GM21447 (cell line): Measurements from ENCODE around the gene PPM1H.
"Not testable (repeated sequence)": the region's sequence is repeated elsewhere in the genome, so short reads cannot be mapped to it uniquely, and the experiment has no call there.

Source experiments
- ATAC-seq: cut with Tn5 transposase; IDR thresholded peaks from one replicate; pipeline ENCODE4 v1.9.1; 2021; ENCODE audit not compliant: unreplicated experiment

The PPM1H gene

GRCh38 chr12:62693376-62694050, 241.4 kb downstream of the PPM1H start:
- ATAC-seq = no peak

DNA sequence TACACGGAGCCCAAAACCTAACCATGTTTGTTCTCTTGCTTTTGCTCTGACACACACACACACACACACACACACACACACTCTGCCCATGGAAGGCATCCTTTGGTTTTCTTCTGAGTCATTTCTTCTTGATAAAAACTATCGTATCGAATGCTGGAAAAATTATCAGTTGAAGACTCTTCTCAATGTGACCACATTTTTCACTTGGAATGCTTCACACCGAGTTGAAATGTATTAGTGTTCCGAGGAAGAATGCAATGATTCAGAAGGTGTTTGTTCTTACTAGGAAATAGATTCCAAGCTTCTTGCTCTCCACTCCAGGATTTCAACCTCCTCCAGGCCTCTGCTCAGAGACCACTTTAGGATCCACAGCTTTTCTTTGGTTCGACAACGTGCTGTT, 242.1 kb downstream of the PPM1H start:
- no peak for ATAC-seq

- no peak for ATAC-seq
These were observed 243.6 kb downstream of the PPM1H start for GRCh38 chr12:62691309-62691708.

- no peak for ATAC-seq
These were observed 245.7 kb downstream of the PPM1H start for GRCh38 chr12:62689042-62689839.

DNA sequence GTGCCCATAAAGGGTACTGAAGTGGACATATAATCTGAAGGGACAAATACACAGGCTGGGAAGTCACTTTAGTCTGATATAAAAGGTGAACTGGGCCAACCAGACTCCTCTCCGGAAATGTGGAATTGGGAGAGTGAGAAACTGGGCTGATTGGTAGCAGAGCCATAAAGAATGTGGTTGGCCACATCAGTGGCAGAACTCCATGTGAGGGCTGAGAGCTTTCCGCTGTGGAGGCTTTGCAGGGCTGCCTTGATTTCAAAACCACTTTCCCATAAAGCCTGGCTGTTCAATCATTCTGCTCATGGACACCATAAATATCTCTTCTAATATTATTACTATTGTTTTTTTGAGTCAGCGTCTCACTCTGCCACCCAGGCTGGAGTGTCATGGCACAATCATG, 248.0 kb downstream of the PPM1H start:
- no peak for ATAC-seq

- ATAC-seq = no peak
These were observed 250.2 kb downstream of the PPM1H start for GRCh38 chr12:62684570-62685295.

GRCh38 chr12:62683776-62684569, 251.0 kb downstream of the PPM1H start:
- no peak for ATAC-seq

DNA sequence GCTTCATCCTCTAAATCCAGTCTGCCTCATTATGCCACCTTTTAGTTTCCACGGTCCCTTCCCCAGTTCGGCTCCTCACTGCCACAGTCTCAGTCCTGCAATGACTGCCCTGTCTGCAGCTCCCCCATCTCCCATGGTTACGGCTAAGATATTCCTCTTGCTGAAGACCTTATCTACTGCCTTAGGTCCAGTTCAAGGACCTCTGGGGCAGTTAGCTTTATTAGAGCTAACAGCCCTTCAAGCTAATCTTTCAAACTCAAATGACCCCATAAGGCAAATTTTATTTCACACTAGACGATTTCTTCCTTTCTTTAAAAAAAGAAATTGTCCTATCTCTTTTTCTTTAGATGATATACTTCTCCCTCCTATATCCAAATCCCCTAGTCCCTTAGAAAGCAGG, 253.6 kb downstream of the PPM1H start:
- ATAC-seq = no peak

GRCh38 chr12:62679608-62680007, 255.3 kb downstream of the PPM1H start:
- no peak for ATAC-seq

GRCh38 chr12:62677355-62677754, 257.6 kb downstream of the PPM1H start:
- ATAC-seq = no peak

GRCh38 chr12:62676521-62677307, 258.2 kb downstream of the PPM1H start:
- no peak for ATAC-seq

DNA sequence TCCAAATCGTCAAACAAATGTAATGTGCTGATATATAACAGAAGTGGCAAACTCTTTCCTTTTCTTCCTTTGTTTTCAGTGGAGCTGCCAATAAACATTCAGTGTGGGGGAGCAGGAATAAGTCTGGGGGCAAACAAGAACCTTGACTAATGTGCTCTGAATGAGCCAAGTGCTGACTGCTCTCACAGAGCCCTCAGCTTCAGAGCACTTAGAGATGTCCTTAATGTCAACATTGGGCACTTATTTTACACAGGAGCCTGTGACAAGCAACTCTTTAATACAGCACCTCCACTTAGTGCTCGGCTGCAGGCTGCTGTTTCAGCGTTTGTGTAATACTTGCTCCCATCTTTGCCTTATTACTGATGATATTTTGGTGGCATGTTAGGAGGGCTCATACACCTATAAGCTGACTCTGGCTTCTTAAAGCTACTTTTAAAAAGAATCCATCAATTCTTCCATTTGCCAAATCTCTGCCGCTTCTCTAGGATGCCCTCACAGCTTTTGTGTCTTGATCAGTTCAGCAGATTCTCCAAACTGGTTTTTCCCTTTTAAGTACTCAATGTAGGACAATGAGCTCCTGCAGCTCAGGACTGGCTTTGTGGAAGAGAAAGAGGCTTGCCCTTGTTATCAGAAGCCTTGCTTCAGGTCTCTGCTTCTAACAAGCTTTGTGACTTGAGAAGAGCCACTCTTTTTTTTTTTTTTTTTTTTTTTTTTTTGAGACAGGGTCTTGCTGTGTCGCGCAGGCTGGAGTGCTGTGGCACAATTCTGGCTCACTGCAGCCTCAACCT, 261.7 kb downstream of the PPM1H start:
- ATAC-seq = no peak

GRCh38 chr12:62670986-62671720, 263.8 kb downstream of the PPM1H start:
- no peak for ATAC-seq

GRCh38 chr12:62668782-62669181, 266.2 kb downstream of the PPM1H start:
- no peak for ATAC-seq

DNA sequence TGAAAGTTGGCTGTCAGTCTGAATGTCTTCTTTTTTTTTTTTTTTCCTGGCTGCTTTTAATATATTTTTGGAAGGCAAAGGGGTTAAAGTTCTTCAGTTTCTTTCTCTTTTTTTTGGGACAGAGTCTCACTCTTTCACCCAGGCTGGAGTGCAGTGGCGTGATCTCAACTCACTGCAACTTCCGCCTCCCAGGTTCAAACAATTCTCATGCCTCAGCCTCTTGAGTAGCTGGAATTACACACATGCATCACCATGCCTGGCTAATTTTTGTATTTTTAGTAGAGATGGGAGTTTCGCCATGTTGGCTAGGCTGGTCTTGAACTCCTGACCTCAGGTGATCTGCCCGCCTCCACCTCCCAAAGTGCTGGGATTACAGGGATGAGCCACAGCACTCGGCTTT, 270.0 kb downstream of the PPM1H start:
- ATAC-seq = not testable (repeated sequence)

DNA sequence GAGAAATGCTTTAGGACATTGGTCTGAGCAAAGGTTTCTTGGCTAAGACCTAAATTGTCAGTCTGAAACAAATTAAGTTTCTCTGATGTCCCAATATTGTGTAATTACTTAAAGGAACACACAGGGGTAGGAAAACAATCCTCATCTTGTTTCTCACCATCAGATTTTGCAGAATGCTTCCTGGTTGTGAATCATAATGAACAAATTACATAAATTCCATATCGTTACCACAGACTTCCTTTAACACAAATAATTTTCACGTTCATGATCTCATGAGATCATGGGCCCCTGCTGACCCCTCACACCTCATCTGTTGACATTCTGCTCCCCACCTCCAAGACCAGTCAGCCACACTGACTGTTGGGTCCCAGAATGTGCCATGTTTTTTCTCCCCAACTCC, 274.2 kb downstream of the PPM1H start:
- ATAC-seq = no peak

DNA sequence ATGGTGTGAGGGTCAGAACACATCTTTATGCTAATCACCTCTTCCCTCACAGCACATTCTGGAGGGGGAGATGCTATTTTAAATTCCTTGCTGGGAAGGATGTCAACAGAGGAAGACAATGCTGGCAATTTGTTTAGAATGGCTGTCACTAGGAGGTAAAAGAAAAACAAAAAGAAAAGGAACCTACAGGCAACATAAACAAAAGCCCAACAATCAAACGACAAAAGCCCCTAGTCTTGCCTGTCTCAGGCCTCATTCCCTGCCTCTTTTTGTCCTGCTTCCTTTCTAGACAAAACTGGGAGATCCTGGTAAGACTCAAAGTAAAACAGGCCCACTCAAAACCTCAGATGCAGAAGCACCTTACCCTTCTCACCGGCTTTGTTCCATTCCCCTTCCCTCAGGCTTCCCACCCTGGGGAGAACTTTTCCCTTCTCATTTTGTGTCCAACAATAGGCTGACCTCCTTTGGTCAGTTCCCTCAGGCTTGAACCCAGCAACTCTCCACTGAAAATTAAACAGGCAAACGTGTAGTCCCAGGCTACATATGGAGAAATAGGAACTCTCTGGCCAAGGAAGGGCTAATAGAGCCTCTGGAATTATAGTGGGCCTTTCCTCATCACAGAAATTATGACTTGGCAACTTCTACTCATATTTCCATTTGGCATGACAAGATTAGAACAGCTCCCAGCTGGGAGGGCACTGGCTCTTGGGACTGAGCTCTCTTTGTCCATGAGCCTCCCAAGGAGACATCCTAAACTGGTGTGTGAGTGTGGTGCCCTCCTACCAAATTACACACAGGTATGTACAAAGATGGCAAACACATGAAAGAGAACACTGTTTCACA, 275.3 kb downstream of the PPM1H start:
- no peak for ATAC-seq

- ATAC-seq = no peak
These were observed 276.0 kb downstream of the PPM1H start for GRCh38 chr12:62658910-62659309.
